Ovary (tissue), 9 donors: ENCODE data around the gene CBX3. TPM values are rescaled to one million over a fixed set of nuclear protein-coding genes. Genes with fewer than 3 reads are reported as not detected.
"Not testable (repeated sequence)": the region's sequence is repeated elsewhere in the genome, so short reads cannot be mapped to it uniquely, and the experiment has no call there.

Source experiments
- DNase-seq, 5 donors: peaks; one replicate each; pipeline ENCODE4 v3.0.0-alpha.2; 2019 to 2020
- H3K27ac ChIP-seq, 2 donors: fragments of 200-600 bp; one replicate each; pipeline versions ENCODE4 v1.5.1 to v1.8.0; 2019 to 2022
- H3K27me3 ChIP-seq: fragments of 200-600 bp; one replicate; pipeline ENCODE4 v1.8.0; 2022
- H3K36me3 ChIP-seq: fragments of 200-600 bp; sonication (generic); one replicate; pipeline ENCODE4 v1.5.1; 2019
- H3K4me1 ChIP-seq: one replicate; pipeline ENCODE4 v1.8.1; 2013; ENCODE audit warnings: mild to moderate bottlenecking, moderate library complexity; ENCODE audit not compliant: insufficient read depth
- H3K4me3 ChIP-seq: fragments of 200-600 bp; sonication (generic); one replicate; pipeline ENCODE4 v1.5.1; 2017
- H3K9me3 ChIP-seq, 2 donors: fragments of 200-600 bp in 1 of 2; sonication (generic) in 1 of 2; one replicate each; pipeline versions ENCODE4 v1.5.1 to v1.8.1; 2013 to 2019; ENCODE audit warnings: mild to moderate bottlenecking in 1 of 2, moderate library complexity in 1 of 2
- EP300 ChIP-seq: sonication (generic); formaldehyde crosslinking; IDR thresholded peaks from one replicate; pipeline ENCODE4 v1.6.1; 2017; ENCODE audit warnings: antibody characterized with exemption
- POLR2A ChIP-seq: fragments of 450-650 bp; IDR thresholded peaks from one replicate; pipeline ENCODE4 v1.6.1; 2017; ENCODE audit warnings: antibody characterized with exemption, mild to moderate bottlenecking, moderate library complexity
- WGBS, 3 donors: extraction: QIAGEN DNeasy Blood & Tissue Kit in 1 of 3; methylation state at CpG; one replicate each; pipeline versions ENCODE4 v1.1.5 to v1.1.7; 2013 to 2017; 5-methylcytosine and 5-hydroxymethylcytosine counted together
- intact Hi-C, 4 donors: fragments of 100-400 bp; cut with DNase I; formaldehyde crosslinking; loops; one replicate each; pipeline versions ENCODE4 v1.11.0 to v1.15.1; 2022 to 2023
- polyA plus RNA-seq, 2 donors: library from polyadenylated mRNA; stranded (reverse); fragments of 200-250 nt in 1 of 2; fragments of 350-450 nt in 1 of 2; fragmentation: Illumina TruSeq in 1 of 2; extraction: RNeasy Lipid Tissue Mini Kit (QIAGEN cat#74804) in 1 of 2; gene quantifications; one replicate each; pipeline ENCODE4 v1.2.3, GENCODE V29; 2013 to 2014
- total RNA-seq, 7 donors: library from RNA; depleted of rRNA in 2 of 7; stranded (reverse); fragments of >200 nt in 2 of 7; fragmentation: NEBNext Ultra II Directional in 3 of 7; extraction: Animal tissue kit (Norgen Biotek cat#: 25700) in 3 of 7; gene quantifications; one replicate each; pipeline versions ENCODE4 v1.1.0 to v1.2.4, GENCODE V29; 2016 to 2023
- TF ChIP-seq, protein P1 (sequence below), 3 donors: fragments of 450-650 bp in 2 of 3; fragments of 200-600 bp in 1 of 3; IDR thresholded peaks; one replicate each; pipeline versions ENCODE4 v1.5.1 to v1.8.0; 2016 to 2022; ENCODE audit warnings: antibody characterized with exemption in 3 of 3, mild to moderate bottlenecking in 1 of 3
- donor health status: DM: no; HTN: no; CAD: no; lungs with moderate emphysema.
- donor health status: DM: no; HTN: no; CAD: no.
- donor health status: Bipolar disorder and iron deficiency.
- donor health status: DM: yes; HTN: yes; CAD: no.
- donor health status: DM: no; HTN: no; CAD: no.
- donor health status: DM: yes; HTN: yes; CAD: no.

CBX3 gene
- total and polyA plus RNA-seq, 9 donors, result 71.7 to 133 (median 92.0) TPM

DNA sequence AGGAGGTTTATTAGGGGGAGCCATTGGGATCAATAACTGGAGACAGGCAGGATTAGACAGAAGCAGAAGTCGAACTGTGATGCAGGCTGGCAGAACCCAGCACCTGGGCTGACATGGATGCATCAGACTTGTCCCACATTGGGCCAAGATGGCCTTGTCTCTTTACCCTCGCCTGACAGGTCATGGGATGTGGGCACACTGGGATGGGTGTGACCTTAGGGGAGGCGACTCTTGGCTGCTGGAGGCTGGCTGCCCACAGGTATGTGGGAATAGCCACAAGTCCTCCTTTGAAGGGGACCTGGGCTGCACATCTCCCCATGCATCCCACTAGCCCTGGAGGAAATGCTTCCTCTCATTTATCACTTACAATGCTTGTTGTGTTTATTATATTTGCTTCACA is 32.3 kb upstream of the CBX3 start:
- Histone ChIP-seq H3K36me3 (no peaks in the 10 kb centered on the region), H3K4me3 (no peak overlapping the region), H3K4me1 (no peaks in the 10 kb centered on the region), H3K27ac (no peak overlapping the region), H3K27me3 (no peaks in the 10 kb centered on the region), H3K9me3 (no peaks in the 10 kb centered on the region)
- intact Hi-C loops, result no loop called here
- no peak for DNase-seq
- WGBS, 3 donors, result 70 to 87% (median 81%) methylated on average over 3 of the region's 3 CpGs
- TF ChIP-seq EP300, result no peak

DNA sequence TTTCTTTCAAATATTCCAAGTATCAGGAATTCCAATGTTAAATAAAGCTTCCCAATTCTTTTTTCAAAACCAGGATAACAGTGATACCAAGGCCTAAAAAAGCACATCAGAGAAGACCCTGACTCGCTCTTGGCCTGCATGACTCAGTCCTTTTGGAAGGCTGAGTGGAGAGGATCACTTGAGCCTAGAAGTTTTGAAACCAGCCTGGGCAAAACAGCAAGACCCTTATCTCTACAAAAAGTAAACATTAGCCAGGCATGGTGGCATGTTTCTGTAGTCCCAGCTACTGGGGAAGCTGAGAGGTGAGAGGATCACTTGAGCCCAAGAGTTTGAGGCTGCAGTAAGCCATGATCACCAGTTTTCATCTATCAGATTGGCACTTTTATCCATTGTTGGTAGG is 30.9 kb upstream of the CBX3 start:
- no peak for DNase-seq
- H3K27ac ChIP-seq, result no peak overlapping the region
- WGBS, 3 donors, result 58 to 81% (median 62%) methylated on average over 1 of the region's 1 CpG
- H3K9me3 ChIP-seq, result no peaks in the 10 kb centered on the region
- H3K4me3 ChIP-seq, result no peak overlapping the region
- intact Hi-C loops, result no loop called here
- no peaks in the 10 kb centered on the region for H3K27me3 ChIP-seq
- no peaks in the 10 kb centered on the region for H3K4me1 ChIP-seq
- TF ChIP-seq, protein P1, sequence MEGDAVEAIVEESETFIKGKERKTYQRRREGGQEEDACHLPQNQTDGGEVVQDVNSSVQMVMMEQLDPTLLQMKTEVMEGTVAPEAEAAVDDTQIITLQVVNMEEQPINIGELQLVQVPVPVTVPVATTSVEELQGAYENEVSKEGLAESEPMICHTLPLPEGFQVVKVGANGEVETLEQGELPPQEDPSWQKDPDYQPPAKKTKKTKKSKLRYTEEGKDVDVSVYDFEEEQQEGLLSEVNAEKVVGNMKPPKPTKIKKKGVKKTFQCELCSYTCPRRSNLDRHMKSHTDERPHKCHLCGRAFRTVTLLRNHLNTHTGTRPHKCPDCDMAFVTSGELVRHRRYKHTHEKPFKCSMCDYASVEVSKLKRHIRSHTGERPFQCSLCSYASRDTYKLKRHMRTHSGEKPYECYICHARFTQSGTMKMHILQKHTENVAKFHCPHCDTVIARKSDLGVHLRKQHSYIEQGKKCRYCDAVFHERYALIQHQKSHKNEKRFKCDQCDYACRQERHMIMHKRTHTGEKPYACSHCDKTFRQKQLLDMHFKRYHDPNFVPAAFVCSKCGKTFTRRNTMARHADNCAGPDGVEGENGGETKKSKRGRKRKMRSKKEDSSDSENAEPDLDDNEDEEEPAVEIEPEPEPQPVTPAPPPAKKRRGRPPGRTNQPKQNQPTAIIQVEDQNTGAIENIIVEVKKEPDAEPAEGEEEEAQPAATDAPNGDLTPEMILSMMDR (IDR thresholded peaks at IDR 0.05), result no peak
- TF ChIP-seq POLR2A, result no peak
- H3K36me3 ChIP-seq, result no peaks in the 10 kb centered on the region

GRCh38 chr7:26171601-26172000 is 29.9 kb upstream of the CBX3 start:
- intact Hi-C loops, result no loop called here
- WGBS, 3 donors, result 93 to 97% (median 95%) methylated on average over 2 of the region's 2 CpGs

GRCh38 chr7:26172048-26172447 is 29.5 kb upstream of the CBX3 start:
- H3K27me3 ChIP-seq, result no peaks in the 10 kb centered on the region
- no peak overlapping the region for H3K27ac ChIP-seq
- TF ChIP-seq POLR2A (no peak), EP300 (no peak)
- TF ChIP-seq, protein P1 (IDR thresholded peaks at IDR 0.05), result no peak
- no peaks in the 10 kb centered on the region for H3K4me1 ChIP-seq
- WGBS, 3 donors, result 96 to 98% (median 97%) methylated on average over 1 of the region's 1 CpG
- no peak overlapping the region for H3K4me3 ChIP-seq
- no peaks in the 10 kb centered on the region for H3K36me3 ChIP-seq
- DNase-seq, result no peak
- no peaks in the 10 kb centered on the region for H3K9me3 ChIP-seq
- intact Hi-C loops, result no loop called here

More at GRCh38 chr7:26171601-26172000, 29.9 kb upstream of the CBX3 start:
- H3K4me3 ChIP-seq, result no peak overlapping the region
- H3K36me3 ChIP-seq, result no peaks in the 10 kb centered on the region
- no peaks in the 10 kb centered on the region for H3K27me3 ChIP-seq
- no peak overlapping the region for H3K27ac ChIP-seq
- no peak for DNase-seq
- TF ChIP-seq, protein P1 (IDR thresholded peaks at IDR 0.05), result no peak
- TF ChIP-seq POLR2A (no peak), EP300 (no peak)
- H3K9me3 ChIP-seq, result no peaks in the 10 kb centered on the region
- no peaks in the 10 kb centered on the region for H3K4me1 ChIP-seq

DNA sequence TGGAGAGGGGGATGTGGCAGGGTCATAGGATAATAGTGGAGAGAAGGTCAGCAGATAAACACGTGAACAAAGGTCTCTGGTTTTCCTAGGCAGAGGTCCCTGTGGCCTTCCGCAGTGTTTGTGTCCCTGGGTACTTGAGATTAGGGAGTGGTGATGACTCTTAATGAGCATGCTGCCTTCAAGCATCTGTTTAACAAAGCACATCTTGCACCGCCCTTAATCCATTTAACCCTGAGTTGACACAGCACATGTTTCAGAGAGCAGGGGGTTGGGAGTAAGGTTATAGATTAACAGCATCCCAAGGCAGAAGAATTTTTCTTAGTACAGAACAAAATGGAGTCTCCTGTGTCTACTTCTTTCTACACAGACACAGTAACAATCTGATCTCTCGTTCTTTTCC is 25.6 kb upstream of the CBX3 start:
- H3K27ac ChIP-seq, H3K36me3 ChIP-seq, H3K4me3 ChIP-seq, H3K9me3 ChIP-seq, H3K27me3 ChIP-seq, intact Hi-C loops, H3K4me1 ChIP-seq, DNase-seq: not testable (repeated sequence)
- WGBS, 3 donors, result 77 to 93% (median 81%) methylated on average over 1 to 3 of the region's 4 CpGs

DNA sequence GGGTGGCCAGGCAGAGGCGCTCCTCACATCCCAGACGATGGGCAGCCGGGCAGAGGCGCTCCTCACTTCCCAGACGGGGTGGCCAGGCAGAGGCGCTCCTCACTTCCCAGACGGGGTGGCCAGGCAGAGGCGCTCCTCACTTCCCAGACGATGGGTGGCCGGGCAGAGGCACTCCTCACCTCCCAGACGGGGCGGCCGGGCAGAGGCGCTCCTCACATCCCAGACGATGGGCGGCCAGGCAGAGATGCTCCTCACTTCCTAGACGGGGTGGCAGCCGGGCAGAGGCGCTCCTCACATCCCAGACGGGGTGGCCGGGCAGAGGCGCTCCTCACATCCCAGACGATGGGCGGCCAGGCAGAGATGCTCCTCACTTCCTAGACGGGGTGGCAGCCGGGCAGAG is 24.8 kb upstream of the CBX3 start:
- H3K27me3 ChIP-seq, H3K4me3 ChIP-seq, DNase-seq, intact Hi-C loops, H3K27ac ChIP-seq, H3K9me3 ChIP-seq, H3K4me1 ChIP-seq, H3K36me3 ChIP-seq: not testable (repeated sequence)
- WGBS, 3 donors, result 95 to 97% (median 96%) methylated on average over 7 to 10 of the region's 26 CpGs

DNA sequence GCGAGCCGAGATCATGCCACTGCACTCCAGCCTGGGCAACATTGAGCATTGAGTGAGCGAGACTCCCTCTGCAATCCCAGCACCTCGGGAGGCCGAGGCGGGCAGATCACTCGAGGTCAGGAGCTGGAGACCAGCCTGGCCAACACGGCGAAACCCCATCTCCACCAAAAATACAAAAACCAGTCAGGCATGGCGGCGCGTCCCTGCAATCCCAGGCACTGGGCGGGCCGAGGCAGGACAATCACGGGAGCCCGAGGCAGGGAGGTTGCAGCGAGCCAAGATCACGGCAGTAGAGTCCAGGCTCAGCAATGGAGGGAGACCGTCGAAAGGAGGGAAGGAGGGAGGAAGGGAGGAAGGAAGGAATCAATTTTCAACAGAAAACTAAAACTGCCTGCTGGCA is 24.3 kb upstream of the CBX3 start:
- H3K27ac ChIP-seq, H3K27me3 ChIP-seq, intact Hi-C loops, H3K4me1 ChIP-seq, H3K36me3 ChIP-seq, H3K9me3 ChIP-seq, H3K4me3 ChIP-seq, DNase-seq: not testable (repeated sequence)
- 91 to 93% (median 92%) methylated on average over 20 of the region's 20 CpGs for WGBS, 3 donors
